Breast epithelium (tissue), 4 donors: ENCODE data around the gene CAAP1. TPM values are rescaled to one million over a fixed set of nuclear protein-coding genes. Genes with fewer than 3 reads are reported as not detected.
"Not testable (repeated sequence)": the region's sequence is repeated elsewhere in the genome, so short reads cannot be mapped to it uniquely, and the experiment has no call there.

ENCODE experiments used
- DNase-seq, 2 donors: peaks; one replicate each; pipeline ENCODE4 v3.0.0-alpha.2; 2019; ENCODE audit warnings: low spot score in 2 of 2
- H3K27ac ChIP-seq, 2 donors: fragments of 200-600 bp; sonication (generic) in 1 of 2; one replicate each; pipeline ENCODE4 v1.5.1; 2016 to 2019; ENCODE audit warnings: mild to moderate bottlenecking in 1 of 2
- H3K27me3 ChIP-seq, 2 donors: fragments of 200-600 bp; sonication (generic) in 1 of 2; one replicate each; pipeline versions ENCODE4 v1.5.1 to v1.6.0; 2017 to 2019; ENCODE audit warnings: control low read depth in 1 of 2, mild to moderate bottlenecking in 1 of 2
- H3K36me3 ChIP-seq: fragments of 200-600 bp; one replicate; pipeline ENCODE4 v1.5.1; 2019
- H3K4me1 ChIP-seq, 2 donors: fragments of 200-600 bp; sonication (generic); one replicate each; pipeline ENCODE4 v1.5.1; 2016 to 2019; ENCODE audit warnings: control low read depth in 1 of 2
- H3K4me3 ChIP-seq, 3 donors: fragments of 200-600 bp; sonication (generic); 1 replicate in 2 of 3; 2 replicates in 1 of 3; pipeline ENCODE4 v1.5.1; 2016 to 2019; ENCODE audit warnings: mild to moderate bottlenecking in 3 of 3, moderate library complexity in 2 of 3
- H3K9me3 ChIP-seq, 2 donors: fragments of 200-600 bp; sonication (generic) in 1 of 2; one replicate each; pipeline ENCODE4 v1.5.1; 2016 to 2019; ENCODE audit warnings: control low read depth in 1 of 2
- POLR2A ChIP-seq: fragments of 450-650 bp; IDR thresholded peaks from one replicate; pipeline ENCODE4 v1.6.1; 2016; ENCODE audit warnings: antibody characterized with exemption, mild to moderate bottlenecking, moderate library complexity
- POLR2AphosphoS5 ChIP-seq, 3 donors: sonication (generic); formaldehyde crosslinking; IDR thresholded peaks; one replicate each; pipeline ENCODE4 v1.6.1; 2017; ENCODE audit warnings: antibody characterized with exemption in 3 of 3
- intact Hi-C: fragments of 100-400 bp; cut with DNase I; formaldehyde crosslinking; loops from one replicate; pipeline ENCODE4 v1.15.1; 2023; ENCODE audit warnings: low total_unique reads
- total RNA-seq, 3 donors: library from RNA; depleted of rRNA; stranded (reverse); fragments of >200 nt; gene quantifications; one replicate each; pipeline ENCODE4 v1.1.0, GENCODE V29; 2016
- TF ChIP-seq, protein P1 (sequence below), 3 donors: fragments of 450-650 bp; IDR thresholded peaks; one replicate each; pipeline ENCODE4 v1.5.1; 2016 to 2017; ENCODE audit warnings: antibody characterized with exemption in 3 of 3, mild to moderate bottlenecking in 3 of 3, moderate library complexity in 3 of 3

Gene CAAP1
- total RNA-seq, 3 donors from 2014 or later = 12.3 to 26.8 (median 19.7) TPM

DNA sequence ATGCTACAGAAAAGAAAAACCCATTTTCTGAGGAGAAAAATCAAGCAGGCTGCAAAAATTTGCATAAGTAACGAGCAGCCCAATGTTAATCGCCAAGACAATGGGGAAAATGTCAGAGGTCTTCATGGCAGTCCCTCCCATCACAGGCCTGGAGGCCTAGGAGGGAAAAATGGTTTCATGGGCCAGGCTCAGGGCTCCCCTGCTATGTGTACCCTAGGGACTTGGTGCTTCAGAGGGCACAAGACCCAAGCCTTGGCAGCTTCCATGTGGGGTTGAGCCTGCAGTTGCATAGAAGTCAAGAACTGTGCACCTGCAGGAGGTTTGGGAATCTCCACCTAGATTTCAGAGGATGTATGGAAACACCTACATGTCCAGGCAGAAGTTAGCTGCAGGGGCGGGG lies 10.4 kb downstream of the CAAP1 start:
- no peak overlapping the region for H3K27ac ChIP-seq
- no peaks in the 10 kb centered on the region for H3K27me3 ChIP-seq
- no peak for DNase-seq
- intact Hi-C loops = no loop called here
- H3K36me3 ChIP-seq = no peaks in the 10 kb centered on the region
- no peaks in the 10 kb centered on the region for H3K4me1 ChIP-seq
- no peak for TF ChIP-seq POLR2AphosphoS5 (IDR thresholded peaks at IDR 0.05)
- no peak for TF ChIP-seq POLR2A
- TF ChIP-seq, protein P1, sequence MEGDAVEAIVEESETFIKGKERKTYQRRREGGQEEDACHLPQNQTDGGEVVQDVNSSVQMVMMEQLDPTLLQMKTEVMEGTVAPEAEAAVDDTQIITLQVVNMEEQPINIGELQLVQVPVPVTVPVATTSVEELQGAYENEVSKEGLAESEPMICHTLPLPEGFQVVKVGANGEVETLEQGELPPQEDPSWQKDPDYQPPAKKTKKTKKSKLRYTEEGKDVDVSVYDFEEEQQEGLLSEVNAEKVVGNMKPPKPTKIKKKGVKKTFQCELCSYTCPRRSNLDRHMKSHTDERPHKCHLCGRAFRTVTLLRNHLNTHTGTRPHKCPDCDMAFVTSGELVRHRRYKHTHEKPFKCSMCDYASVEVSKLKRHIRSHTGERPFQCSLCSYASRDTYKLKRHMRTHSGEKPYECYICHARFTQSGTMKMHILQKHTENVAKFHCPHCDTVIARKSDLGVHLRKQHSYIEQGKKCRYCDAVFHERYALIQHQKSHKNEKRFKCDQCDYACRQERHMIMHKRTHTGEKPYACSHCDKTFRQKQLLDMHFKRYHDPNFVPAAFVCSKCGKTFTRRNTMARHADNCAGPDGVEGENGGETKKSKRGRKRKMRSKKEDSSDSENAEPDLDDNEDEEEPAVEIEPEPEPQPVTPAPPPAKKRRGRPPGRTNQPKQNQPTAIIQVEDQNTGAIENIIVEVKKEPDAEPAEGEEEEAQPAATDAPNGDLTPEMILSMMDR (IDR thresholded peaks at IDR 0.05) = no peak
- H3K9me3 ChIP-seq = peaks cover 0 to 11% of the 10 kb centered on the region in 2 donors
- H3K4me3 ChIP-seq = no peak overlapping the region

DNA sequence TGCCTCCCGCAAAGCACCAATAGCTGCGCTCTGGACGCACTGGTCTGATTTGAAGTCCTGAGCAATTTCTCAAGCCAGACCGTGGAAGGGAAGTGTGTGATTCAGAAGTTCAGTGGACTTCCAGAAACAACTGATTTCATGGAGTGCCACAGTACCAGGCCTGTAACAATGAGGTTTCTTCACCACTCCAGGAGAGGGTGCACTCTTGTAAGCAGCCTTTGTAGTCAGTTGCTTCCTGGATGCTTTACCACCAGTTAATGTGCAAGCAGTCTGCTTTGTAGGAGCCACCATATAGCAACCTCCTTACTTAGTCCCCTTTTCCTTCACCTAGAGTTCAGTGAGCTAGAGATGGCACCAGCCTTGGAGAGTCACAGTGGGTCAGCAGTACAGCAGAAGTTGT lies 12.3 kb downstream of the CAAP1 start:
- H3K9me3 ChIP-seq = peaks cover 0 to 11% of the 10 kb centered on the region in 2 donors
- H3K27me3 ChIP-seq = no peaks in the 10 kb centered on the region
- intact Hi-C loops = no loop called here
- DNase-seq = no peak
- no peak overlapping the region for H3K4me3 ChIP-seq
- no peak for TF ChIP-seq POLR2A
- H3K36me3 ChIP-seq = no peaks in the 10 kb centered on the region
- H3K27ac ChIP-seq = no peak overlapping the region
- no peaks in the 10 kb centered on the region for H3K4me1 ChIP-seq

DNA sequence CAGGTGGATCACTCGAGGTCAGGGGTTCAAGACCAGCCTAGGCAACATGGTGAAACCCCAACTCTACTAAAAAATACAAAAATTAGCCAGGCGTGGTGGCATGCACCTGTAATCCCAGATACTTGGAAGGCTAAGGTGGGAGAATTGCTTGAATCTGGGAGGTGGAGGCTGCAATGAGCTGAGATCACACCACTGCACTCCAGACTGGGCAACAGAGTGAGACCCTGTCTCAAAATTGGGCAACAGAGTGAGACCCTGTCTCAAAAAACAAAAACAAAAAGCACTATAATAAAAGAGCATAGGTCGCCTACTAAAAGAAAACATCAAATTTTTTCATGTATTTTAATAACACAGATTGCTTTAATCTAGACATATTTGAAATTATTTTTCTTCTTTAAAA lies 17.4 kb downstream of the CAAP1 start:
- H3K9me3 ChIP-seq, intact Hi-C loops, H3K36me3 ChIP-seq, H3K4me3 ChIP-seq, H3K4me1 ChIP-seq, H3K27ac ChIP-seq, DNase-seq, H3K27me3 ChIP-seq: not testable (repeated sequence)

DNA sequence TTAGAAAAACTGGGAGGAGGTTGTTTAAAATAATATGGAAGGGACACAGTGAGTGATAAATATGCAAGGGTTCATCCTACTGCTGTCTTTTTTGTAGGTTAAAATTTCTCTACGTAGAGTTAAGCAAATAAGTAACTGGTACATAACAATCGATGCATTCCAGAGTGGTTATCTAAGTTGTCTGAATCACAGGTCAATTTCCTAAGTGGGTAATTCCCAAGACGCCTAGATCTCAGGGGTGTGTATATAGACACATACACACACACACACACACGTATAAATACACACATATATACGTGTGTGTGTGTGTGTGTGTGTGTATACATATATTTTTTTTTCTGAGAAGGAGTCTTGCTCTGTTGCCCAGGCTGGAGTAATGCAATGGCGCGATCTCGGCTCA lies 22.3 kb downstream of the CAAP1 start:
- intact Hi-C loops = no loop called here
- H3K4me1 ChIP-seq = no peaks in the 10 kb centered on the region
- TF ChIP-seq POLR2A = no peak
- TF ChIP-seq, protein P1 (IDR thresholded peaks at IDR 0.05) = no peak
- no peak for TF ChIP-seq POLR2AphosphoS5 (IDR thresholded peaks at IDR 0.05)
- DNase-seq = no peak
- no peak overlapping the region for H3K4me3 ChIP-seq
- no peak overlapping the region for H3K27ac ChIP-seq
- no peaks in the 10 kb centered on the region for H3K27me3 ChIP-seq
- H3K36me3 ChIP-seq = no peaks in the 10 kb centered on the region
- no peaks in the 10 kb centered on the region for H3K9me3 ChIP-seq

DNA sequence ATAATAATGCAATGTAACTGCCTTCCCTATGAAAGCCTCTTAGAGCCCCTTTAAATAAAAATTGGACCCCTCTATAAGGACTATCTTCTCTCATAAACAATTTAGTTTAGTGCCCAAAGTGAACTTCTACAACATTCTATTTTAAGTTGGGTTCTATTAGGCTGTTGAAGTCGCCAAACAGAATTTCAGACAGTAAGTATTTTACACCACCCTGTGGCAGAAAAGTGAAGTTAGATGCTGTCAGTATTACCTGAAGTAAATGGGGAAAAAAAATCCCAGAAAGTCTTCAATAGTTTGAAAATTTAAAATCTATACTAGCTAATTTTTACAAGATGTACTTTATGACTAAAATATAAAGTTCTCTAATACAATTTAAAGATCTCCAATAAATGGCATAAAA lies 29.5 kb downstream of the CAAP1 start:
- no peaks in the 10 kb centered on the region for H3K4me1 ChIP-seq
- DNase-seq = no peak
- no peak overlapping the region for H3K27ac ChIP-seq
- TF ChIP-seq, protein P1 (IDR thresholded peaks at IDR 0.05) = peak in 1 of 3 donors; percentile 36
- no peak for TF ChIP-seq POLR2AphosphoS5 (IDR thresholded peaks at IDR 0.05)
- H3K4me3 ChIP-seq = no peak overlapping the region
- no peaks in the 10 kb centered on the region for H3K27me3 ChIP-seq
- H3K9me3 ChIP-seq = no peaks in the 10 kb centered on the region
- intact Hi-C loops = no loop called here
- no peaks in the 10 kb centered on the region for H3K36me3 ChIP-seq

DNA sequence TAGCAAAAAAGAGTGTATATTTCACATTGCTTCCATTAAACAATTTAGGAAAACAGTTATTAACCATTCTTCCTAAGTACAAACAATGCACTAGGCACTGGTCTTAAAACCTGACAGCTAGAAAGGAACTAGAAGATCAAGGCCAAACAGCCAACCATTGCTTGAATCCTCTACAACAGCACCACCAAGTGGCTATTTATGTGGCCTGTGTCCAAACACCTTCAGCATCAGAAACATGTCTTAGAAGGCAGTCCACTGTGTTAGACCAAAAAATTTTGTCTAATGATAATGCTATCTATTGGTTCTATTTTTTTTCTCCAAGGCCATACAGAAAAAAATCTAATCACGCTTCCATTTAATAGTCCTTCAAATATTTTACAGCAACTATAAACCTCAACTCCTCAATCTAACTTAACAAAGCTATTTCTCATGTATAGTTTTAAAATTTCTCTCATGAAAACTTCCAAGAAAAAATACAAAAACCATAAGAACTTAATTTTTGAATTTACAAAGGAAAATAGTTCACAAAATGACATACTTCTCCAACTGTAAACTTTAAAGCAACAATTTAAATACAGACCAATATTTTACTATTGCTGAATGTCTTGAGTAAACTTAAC lies 36.1 kb downstream of the CAAP1 start:
- no peak overlapping the region for H3K4me3 ChIP-seq
- no peak for TF ChIP-seq POLR2AphosphoS5 (IDR thresholded peaks at IDR 0.05)
- TF ChIP-seq, protein P1 (IDR thresholded peaks at IDR 0.05) = peak in 1 of 3 donors; percentile 30
- TF ChIP-seq POLR2A = no peak
- no peaks in the 10 kb centered on the region for H3K27me3 ChIP-seq
- H3K4me1 ChIP-seq = no peaks in the 10 kb centered on the region
- no peak for DNase-seq
- intact Hi-C loops = no loop called here
- H3K27ac ChIP-seq = no peak overlapping the region
- no peaks in the 10 kb centered on the region for H3K9me3 ChIP-seq
- no peaks in the 10 kb centered on the region for H3K36me3 ChIP-seq
